Medulla oblongata (tissue), 1 donor: ENCODE results near the gene HERC4.

Experiments
- DNase-seq: peaks from one replicate; pipeline ENCODE4 v3.0.0-alpha.2; 2015; ENCODE audit errors: extremely low spot score

Gene HERC4

DNA sequence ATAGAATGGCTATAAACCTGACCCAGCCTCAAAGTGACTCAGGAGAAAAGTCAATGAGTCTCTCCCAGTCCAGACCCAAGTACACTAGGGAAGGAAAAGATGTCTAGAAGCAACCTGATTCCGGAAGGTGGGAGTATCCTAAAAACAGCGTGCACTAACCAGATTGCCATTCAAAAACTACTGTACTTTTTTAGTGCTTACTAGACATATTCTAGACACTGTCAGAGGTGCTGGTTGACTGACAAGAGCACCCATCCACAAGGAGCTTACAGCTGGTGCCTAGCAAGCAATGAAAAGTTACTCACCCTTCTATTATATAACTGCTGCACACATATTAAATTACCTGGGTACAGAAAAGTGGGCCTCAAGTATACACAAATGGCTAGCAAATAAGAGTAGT is 109.6 kb downstream of the HERC4 start:
- DNase-seq = no peak

DNA sequence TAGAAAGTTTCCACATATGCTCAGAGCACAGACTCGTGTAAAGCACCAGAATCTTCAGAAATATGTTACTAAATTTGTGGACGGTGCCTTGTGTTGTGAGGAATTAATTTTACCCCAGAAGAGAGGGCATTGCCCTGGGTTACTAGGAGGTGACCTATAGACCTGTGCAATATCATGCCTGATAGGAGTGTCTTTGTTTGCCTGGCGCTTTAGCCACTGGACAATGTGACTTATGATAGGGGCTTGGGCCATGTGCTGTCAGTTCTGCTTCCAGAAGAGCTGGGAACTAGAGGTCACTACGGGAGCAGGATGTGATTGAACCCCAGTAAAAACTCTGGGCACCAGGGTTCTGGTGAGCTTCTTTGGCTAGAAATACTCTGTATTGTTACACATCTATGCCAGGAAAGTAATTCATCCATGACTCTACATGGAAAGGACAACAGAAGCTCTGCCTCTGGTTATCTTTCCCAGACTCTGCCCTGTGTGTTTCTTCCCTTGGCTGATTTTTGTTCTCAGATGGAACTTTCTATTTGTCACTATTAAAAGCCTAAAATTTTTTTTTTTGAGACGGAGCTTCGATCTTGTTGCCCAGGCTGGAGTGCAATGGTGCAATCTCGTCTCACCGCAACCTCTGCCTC is 115.1 kb downstream of the HERC4 start:
- no peak for DNase-seq

- no peak for DNase-seq
Measured at GRCh38 chr10:67955614-67956013, 119.5 kb downstream of the HERC4 start.

GRCh38 chr10:67943917-67944316 is 131.2 kb downstream of the HERC4 start:
- DNase-seq = no peak

- DNase-seq = no peak
Measured at GRCh38 chr10:67936416-67936815, 138.7 kb downstream of the HERC4 start.

GRCh38 chr10:67935223-67935622 is 139.9 kb downstream of the HERC4 start:
- no peak for DNase-seq

GRCh38 chr10:67934336-67934735 is 140.7 kb downstream of the HERC4 start:
- peak; percentile 52 for DNase-seq

- no peak for DNase-seq
Measured at GRCh38 chr10:67933199-67933598, 141.9 kb downstream of the HERC4 start.

DNA sequence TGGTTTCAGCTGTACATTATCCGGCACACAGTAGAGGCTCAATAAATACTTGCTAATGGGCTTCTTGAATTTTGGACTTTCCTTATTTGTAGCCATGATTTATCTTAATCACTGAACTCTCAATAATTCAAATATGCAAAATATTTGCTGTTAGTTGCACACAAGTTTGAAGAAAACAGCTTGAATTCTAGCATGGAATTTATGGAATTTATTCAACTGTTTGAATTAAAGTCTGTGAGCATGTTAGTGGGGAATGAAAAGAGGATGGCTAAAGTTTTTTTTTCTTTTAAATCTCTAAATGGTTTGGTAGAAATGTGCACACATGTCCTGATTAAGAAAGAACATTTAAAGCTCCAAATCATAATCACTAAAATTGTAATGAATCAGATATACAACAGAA is 148.1 kb downstream of the HERC4 start:
- DNase-seq = no peak

GRCh38 chr10:67925449-67926005 is 149.6 kb downstream of the HERC4 start:
- no peak for DNase-seq

DNA sequence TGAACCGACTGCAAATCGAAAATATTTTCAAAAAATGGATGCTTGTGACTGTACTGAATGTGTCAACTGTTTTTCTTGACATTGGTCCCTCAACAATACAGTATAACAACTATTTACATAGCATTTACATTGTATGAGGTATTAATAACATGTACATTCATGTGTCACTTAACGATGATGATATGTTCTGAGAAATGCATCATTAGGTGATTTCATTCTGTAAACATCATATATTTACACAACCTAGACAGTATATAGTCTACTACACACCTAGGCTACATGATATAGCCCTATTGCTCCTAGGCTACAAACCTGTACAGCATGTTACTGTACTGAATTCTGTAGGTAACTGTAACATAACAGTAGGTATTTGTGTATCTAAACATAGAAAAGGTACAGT is 150.9 kb downstream of the HERC4 start:
- DNase-seq = no peak

DNA sequence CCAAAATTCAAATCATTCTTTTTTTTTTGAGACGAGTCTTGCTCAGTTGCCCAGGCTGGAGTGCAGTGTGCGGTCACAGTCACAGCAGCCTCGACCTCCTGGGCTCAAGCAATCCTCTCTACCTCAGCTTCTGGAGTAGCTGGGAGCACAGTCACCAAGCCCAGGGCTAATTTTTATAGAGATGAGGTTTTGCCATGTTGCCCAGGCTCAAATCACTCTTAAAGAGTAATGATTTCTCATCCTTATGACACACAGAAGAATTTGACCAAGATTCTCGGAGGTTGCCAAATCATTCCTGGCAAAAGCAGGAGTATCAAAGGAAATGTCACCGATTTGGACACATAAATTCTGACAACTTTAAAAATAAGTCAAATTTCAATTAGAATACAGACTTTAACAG is 151.5 kb downstream of the HERC4 start:
- no peak for DNase-seq

GRCh38 chr10:67921065-67921464 is 154.0 kb downstream of the HERC4 start:
- DNase-seq = no peak

- no peak for DNase-seq
Measured at GRCh38 chr10:67917679-67918078, 157.4 kb downstream of the HERC4 start.

DNA sequence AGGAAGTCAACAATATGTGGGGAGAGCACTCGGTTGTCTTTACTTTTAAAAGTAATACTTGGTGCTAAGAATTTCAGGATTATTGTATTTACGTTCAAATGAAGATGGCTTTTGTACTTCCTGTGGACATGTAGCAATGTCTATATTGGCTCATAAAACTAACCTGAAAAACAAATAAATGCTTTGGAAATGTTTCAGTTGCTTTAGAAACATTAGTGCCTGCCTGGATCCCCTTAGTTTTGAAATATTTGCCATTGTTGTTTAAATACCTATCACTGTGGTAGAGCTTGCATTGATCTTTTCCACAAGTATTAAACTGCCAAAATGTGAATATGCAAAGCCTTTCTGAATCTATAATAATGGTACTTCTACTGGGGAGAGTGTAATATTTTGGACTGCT is 157.9 kb downstream of the HERC4 start:
- no peak for DNase-seq

- DNase-seq = no peak
Measured at GRCh38 chr10:67914777-67915340, 160.2 kb downstream of the HERC4 start.

- DNase-seq = no peak
Measured at GRCh38 chr10:67912331-67912946, 162.6 kb downstream of the HERC4 start.

GRCh38 chr10:67903581-67903980 is 171.5 kb downstream of the HERC4 start:
- DNase-seq = no peak

DNA sequence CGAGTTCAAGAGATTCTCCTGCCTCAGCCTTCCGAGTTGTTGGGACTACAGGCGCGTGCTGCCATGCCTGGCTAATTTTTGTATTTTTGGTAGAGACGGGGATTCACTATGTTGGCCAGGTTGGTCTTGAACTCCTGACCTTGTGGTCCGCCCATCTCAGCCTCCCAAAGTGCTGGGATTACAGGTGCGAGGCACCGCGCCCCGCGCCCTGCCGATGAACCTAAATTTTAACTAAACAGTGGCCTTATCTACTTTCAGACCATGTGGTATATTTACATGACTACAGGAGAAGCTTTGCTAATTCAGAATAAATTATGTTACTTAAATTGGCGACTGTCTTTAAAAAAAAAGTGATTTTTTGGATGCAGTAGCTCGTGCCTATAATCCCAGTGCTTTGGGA is 181.4 kb downstream of the HERC4 start:
- no peak for DNase-seq

DNA sequence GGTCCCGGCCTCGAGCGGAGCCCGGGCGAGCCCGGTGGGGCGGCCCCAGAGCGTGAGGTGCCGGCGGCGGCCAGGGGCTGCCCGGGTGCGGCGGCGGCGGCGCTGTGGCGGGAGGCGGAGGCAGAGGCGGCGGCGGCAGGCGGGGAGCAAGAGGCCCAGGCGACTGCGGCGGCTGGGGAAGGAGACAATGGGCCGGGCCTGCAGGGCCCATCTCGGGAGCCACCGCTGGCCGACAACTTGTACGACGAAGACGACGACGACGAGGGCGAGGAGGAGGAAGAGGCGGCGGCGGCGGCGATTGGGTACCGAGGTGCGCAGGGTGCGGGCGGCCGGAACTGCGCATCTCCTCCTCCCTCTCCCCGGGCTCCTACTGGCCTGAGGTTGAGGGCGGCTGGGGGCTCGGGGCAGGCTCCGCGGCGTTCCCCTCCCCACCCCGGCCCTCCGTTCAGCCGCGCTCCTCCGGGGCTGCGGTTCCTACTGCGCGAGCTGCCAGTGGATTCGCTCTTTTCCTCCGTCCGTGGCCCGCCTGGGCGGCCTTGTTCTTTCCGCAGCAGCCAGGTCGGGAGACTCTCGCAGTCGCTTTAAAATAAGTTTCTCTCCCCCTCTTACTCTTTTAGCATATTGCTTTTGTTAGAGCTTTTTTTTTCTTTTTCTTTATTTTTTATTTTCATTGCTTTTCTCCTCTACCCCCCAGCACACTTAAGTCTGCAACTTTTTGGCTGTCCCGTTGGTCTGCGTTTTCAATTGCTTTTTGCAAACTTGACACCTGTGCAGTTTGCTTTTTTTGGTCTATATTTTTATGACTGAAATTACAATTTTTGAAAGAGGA is 190.0 kb downstream of the HERC4 start:
- DNase-seq = peak; percentile 75

DNA sequence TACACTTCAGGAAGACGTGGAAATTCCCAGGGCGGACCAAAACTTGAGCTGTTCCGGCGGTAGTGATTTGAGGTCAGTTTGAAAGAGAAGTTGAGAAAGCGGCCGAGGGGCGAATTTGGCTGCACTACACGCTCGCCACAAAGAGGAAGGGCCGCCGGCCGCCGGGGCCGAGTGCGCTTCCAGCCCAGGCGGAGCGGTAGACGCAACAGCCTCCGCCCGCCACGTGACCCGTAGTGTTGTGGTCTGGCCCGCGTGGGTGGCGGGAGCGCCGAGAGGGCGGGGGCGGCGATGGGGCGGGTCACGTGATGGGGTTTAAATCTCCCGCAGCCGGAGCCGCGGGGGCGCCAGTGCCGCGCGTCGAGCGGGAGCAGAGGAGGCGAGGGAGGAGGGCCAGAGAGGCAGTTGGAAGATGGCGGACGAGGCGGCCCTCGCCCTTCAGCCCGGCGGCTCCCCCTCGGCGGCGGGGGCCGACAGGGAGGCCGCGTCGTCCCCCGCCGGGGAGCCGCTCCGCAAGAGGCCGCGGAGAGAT is 190.7 kb downstream of the HERC4 start, which contains the start of gene SIRT1:
Gene SIRT1, plus strand, starts transcription at position 344 of the 529 bp plus-strand sequence. Its CDS starts 66 bp downstream, at position 410.
- DNase-seq = peak; percentile 97
